GM12801 (cell line): ENCODE data around the gene KCNH4.

Source experiments
- CTCF ChIP-seq: IDR thresholded peaks from one replicate; pipeline ENCODE4 v1.5.1; 2011; ENCODE audit warnings: control low read depth; ENCODE audit not compliant: insufficient read length; ENCODE audit errors: extremely low read depth

Gene KCNH4

GRCh38 chr17:42119301-42119700, 61.6 kb downstream of the KCNH4 start:
- TF ChIP-seq CTCF, result no peak

- TF ChIP-seq CTCF, result no peak
These were observed 62.4 kb downstream of the KCNH4 start for GRCh38 chr17:42118545-42118944.

- no peak for TF ChIP-seq CTCF
These were observed 62.8 kb downstream of the KCNH4 start for GRCh38 chr17:42118126-42118510.

- TF ChIP-seq CTCF, result no peak
These were observed 63.4 kb downstream of the KCNH4 start for GRCh38 chr17:42117397-42118125.

GRCh38 chr17:42116705-42117396, 64.1 kb downstream of the KCNH4 start:
- TF ChIP-seq CTCF, result no peak

- no peak for TF ChIP-seq CTCF
These were observed 66.8 kb downstream of the KCNH4 start for GRCh38 chr17:42114118-42114517.

- no peak for TF ChIP-seq CTCF
These were observed 67.5 kb downstream of the KCNH4 start for GRCh38 chr17:42113293-42114069.
